Activated effector memory CD4-positive, alpha-beta T cell treated with Interleukin-2 at 50 U/mL for 16 hours (primary cell): ENCODE data around the gene RELT.

ENCODE experiments used
- DNase-seq: peaks from one replicate; pipeline ENCODE4 v3.0.0-alpha.2; 2020

Gene RELT

DNA sequence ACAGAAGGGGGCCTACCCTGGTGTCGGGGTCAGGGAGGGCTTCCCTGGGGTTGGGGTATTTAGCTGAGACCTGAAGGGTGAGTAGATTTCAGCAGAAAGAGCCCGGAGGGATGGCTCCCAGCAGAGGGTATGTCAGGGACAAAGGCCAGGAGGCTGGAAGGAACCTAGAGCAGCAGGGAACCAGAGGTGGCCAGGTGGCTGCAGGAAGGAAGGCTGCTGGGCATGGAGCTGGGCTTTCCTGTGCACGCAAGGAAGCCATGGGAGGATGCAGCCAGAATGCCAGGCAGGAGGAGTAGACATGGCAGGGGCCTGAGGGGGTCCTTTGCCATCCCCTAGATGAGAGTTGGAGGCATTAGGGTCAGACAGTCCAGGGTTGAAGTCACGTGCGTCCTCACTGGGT, 27.4 kb upstream of the RELT start:
- DNase-seq, result no peak

DNA sequence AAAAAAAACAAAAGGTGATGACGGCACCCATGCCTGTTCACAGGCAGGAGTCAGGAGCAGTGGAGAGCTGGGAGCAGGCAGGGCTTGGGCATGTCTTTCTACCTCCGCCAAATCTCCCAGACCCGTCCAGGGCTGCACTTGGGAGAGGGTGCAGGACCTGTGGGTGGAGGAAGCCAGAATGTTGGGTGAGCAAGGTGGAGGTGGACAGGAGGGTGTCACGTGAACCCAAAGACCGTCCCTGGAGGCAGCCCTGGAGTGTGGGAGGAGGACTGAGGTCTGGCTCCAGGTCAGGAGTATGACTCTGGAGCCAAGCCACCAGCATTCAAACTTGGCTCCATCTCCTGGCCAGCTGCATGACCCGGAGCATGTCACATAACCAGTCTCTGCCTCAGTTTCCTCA, 26.6 kb upstream of the RELT start:
- no peak for DNase-seq

DNA sequence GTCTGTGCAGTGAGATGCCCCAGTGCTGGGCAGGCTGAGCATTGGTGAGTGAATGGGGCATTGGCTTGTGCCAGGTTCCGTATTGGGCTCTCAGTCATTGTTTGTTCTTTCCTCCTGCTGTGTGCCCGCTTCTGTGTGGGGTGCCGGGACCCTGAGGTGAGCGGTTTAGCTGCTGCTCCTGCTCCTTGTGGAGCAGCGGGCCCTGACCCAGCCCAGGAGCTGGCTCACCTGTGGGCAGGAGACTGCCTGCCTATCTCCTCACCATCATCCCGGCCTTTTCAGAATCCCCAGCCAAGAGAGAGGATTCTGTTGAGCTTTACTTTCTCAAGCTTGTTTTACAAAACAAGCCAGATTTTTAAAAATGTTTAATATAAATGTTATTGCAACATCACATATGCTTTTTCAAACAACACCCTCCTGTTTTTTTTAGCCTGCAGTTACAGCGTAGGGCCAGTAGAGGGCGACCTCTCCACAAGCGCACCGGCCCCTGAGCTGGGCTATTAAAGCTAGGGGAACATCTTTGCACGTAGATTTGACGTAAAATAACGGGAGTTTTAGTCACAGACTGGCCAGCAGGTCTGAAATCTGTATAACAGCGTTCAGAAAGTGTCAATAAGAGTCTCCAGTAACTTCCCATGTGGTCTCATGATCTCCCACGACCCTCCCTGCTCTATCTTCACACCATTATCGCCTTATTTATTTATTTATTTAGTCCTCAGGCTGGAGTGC, 25.1 kb upstream of the RELT start:
- DNase-seq, result peak; percentile 48

DNA sequence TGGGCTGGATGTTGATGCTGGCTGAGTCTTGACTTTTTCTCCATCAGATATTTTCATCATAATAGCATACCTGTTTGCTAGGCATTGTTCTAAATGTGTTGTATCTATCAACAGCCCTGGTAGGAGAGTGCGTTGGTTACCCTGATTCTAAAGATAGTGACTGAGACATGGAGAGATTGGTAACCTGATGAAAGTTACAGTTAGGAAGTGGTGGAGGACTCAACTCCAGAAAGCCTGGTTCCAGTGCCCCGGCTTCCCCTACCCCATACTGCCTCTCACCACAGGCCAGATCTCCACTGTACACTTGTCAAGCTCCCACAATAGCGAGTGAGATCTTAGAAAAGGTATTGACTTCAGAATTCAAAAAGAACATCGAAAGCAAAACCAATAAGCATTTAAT, 22.8 kb upstream of the RELT start:
- DNase-seq, result no peak

DNA sequence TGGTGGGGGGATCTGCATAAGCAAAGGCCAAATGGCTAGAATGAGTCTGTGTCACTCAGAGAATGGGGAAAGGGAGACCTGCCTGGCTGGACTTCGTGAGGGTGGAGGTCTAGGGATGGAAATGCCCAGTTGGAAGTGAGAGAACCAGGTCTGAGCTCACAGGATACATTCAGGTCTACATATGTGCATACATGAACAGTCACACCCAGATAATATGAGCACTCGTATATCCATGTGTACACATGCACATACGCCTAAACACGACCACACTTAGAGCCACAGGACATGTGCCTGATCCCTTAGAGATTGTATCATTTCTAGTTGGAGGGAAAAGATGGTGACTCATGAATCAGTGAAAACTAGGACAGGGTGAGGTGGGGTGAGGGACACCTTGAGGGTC, 21.1 kb upstream of the RELT start:
- DNase-seq, result no peak

DNA sequence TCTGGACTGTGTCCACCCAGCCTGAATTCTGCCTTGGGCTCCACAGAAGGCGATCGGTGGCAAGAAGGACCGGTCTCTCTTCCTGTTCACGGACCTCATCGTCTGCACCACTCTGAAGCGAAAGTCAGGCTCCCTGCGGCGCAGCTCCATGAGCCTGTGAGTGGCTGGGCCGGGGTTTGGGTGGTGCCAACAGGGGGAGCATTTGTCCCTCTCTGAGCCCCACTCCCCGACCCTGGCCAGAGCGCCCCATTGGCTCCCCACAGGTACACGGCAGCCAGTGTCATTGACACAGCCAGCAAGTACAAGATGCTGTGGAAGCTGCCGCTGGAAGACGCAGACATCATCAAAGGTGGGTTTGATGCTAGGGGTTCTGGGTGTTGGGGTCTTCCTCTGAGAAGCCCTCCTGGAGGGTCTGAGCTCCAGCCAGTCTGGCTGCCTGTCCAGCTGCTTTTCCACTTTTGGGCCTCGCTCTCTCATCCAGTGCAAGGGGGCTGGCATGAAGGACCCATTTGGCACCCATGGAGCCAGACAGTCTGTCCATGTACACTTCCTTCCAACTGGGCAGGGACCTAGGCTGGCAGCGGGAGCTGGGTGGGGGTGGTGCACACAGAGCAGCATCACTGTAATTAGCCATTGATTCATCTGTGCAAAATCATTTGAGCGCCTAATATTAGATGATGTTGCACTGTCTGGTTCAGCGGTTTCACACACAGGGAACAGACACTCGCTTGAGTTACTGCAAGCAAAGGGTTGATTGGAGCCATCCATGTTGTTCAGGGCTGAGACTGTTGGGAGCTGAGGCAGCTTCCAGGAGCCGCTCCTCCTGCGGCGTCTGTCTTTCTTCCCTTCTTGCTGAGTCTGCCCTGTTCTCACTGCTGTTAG, 19.0 kb upstream of the RELT start:
- no peak for DNase-seq

DNA sequence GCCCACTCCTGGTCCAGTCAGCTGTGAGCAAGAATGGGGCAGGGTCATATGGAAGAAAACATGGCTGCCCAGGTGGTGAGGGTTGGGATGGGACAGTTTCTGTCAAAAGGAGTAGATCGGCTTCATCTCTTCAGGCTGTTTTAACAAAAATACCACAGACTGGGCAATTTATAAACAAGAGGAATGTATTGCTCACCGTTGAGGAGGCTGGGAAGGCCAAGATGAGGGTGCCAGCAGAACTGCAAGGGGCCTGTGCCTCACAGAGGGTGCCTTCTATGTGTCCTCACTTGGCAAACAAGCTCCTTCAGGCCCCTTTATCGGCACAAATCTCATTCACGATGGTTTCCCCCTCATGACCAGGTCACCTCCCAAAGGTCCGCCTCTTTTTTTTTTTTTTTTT, 18.1 kb upstream of the RELT start:
- no peak for DNase-seq

DNA sequence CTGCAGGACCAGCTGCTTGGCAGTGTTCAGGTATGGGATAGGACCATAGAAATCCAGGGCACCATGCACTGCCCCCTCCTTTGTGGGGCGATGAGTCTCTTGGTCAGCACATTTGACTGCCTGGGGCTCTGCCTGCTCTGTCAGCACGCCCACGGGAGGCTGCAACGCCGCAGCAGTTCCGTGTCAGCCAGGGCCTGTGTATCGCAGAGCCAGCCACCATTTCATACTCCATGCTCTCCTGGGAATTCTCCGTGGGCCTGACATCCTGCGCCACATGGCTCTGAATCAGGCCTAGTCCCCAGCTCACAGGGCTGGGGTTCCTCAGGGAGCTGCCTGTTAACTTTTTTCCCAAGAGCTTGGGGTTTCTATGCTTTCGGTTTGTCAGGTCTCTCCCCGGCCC, 16.9 kb upstream of the RELT start:
- DNase-seq, result no peak

DNA sequence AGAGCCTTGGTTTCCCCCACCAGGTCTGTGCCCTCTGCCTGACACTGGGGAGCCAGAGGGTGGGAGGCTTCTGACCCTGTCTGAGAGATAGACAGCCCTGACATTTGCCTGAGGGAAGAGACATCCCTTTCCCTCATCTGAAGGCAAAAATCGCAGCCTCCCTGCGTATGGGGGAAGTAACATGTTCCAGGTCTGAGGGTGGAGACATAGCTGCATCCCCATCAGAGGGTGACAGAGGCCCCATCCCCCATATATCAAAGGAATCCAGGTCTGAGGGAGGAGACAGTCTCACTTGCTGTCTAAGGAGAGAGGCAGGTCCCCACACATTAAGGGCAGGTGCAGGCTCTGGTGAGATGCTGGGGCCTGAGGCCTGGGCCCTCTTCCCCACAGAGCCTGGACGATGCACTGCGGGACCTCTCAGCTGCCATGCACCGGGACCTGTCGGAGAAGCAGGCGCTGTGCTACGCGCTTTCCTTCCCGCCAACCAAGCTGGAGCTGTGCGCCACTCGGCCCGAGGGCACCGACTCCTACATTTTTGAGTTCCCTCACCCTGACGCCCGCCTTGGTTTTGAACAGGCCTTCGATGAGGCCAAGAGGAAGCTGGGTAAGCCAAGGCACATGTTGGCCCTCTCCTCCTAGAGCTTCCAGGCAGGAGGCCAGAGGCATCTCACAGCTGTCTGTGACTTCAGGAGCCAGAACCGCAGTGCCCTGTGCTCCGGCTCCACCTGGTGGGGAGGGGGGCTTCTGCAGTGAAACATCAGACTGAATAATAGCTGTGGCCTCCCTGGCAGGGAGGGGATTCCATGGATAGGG, 16.1 kb upstream of the RELT start:
- DNase-seq, result no peak

DNA sequence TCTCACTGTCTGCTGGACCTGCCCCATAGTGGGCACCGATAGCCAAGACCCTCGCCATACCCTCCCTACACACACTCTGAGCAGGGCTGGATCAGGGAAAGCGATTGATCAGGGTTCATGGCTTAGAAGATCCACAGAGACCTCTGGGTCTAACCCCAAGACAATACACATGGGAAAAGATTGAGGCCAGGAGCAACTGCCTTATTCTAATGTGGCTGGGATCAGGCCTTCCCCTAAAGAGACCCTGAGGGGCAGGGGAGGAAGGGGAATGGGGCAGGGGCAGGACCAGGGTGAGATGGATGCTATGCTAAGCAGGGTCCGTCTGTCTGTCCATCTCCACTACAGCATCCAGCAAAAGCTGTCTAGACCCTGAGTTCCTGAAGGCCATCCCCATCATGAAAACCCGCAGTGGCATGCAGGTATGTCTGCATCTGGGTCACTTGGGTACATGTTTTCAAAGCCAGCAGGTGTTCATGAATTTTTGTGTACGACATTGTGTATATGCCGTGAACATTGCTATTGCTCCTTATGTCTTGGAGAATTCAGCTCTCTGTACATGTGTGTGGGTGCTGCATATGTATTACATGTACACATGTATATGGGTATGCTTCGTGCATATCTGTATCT, 15.3 kb upstream of the RELT start:
- DNase-seq, result no peak

DNA sequence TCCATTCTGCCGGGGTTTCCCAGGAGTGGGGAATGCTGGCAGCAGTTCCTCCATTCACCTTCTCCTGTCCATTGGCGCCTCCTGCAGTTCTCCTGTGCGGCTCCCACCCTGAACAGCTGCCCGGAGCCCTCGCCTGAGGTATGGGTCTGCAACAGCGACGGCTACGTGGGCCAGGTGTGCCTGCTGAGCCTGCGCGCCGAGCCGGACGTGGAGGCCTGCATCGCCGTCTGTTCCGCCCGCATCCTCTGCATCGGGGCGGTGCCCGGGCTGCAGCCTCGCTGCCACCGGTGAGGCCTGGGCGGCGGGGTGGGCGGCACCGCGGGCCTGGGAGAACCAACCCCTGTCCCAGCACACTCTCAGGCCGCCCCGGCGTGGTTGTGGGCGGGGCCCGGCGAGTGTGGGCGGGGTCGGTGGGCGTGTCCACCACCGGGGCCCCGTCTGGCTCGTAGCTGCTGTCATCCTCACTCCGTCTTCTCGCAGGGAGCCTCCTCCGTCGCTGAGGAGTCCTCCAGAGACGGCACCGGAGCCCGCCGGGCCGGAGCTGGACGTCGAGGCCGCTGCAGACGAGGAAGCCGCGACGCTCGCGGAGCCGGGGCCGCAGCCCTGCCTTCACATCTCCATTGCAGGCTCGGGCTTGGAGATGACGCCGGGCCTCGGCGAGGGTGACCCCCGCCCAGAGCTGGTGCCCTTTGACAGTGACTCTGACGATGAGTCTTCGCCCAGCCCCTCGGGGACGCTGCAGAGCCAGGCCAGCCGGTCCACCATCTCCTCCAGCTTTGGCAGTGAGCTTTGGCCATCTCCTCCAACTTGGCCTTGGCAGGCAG, 14.0 kb upstream of the RELT start:
- DNase-seq, result no peak

DNA sequence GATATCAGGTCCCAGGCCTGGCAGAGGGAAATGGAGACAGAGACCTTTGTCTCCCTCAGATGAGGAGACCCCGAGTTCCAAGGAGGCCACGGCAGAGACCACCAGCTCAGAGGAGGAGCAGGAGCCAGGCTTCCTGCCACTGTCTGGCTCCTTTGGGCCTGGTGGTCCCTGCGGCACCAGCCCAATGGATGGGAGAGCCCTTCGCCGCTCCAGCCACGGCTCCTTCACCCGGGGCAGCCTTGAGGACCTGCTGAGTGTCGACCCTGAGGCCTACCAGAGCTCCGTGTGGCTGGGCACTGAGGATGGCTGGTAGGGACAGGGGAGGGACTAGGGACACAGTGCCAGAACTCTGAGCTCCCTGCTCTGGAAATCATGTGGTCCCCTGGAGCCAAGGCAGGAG, 13.1 kb upstream of the RELT start:
- DNase-seq, result no peak

DNA sequence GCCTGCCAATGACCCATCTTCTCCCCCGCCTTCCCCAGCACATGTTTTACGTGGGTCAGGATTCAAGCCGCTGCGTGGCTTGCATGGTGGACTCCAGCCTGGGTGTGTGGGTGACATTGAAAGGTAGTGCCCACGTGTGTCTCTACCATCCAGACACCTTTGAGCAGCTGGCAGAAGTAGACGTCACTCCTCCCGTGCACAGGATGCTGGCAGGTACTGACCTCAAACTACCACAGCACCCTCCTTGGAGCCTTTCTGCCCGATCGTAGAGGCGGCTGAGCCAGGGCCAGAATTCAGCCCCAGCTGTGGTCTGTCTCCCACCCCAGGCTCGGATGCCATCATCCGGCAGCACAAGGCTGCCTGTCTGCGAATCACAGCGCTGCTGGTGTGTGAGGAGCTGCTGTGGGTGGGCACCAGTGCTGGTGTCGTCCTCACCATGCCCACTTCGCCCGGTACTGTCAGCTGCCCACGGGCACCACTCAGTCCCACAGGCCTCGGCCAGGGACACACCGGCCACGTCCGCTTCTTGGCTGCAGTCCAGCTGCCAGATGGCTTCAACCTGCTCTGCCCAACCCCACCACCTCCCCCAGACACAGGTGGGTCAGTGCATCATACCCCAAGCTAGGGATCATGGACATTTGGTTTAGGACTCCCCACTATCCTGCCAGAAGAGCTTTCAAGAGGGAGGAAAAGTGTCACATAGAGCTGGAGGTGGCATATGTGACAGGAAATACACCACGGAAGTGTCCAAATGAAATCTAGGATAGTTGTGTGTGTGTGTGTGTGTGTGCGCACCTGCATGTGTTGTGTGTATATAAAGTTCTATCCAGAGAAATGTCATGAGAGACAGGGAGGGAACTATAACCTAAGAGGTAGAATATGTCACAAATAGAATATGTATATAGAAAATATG, 10.6 kb upstream of the RELT start:
- DNase-seq, result no peak

DNA sequence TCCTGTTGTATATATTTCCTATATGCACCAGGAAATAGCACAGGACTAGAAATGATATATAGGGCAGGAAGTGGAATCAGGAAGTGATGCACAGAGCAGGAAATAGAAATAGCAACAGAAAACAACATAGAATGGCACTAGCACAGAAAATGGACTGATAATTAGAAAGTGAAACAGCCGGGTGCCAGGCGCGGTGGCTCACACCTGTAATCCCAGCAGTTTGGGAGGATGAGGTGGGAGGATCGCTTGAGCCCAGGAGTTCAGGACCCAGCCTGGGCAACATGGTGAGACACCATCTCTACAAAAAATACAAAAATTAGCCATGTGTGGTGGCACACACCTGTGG, 10.0 kb upstream of the RELT start:
- DNase-seq, result peak; percentile 13

DNA sequence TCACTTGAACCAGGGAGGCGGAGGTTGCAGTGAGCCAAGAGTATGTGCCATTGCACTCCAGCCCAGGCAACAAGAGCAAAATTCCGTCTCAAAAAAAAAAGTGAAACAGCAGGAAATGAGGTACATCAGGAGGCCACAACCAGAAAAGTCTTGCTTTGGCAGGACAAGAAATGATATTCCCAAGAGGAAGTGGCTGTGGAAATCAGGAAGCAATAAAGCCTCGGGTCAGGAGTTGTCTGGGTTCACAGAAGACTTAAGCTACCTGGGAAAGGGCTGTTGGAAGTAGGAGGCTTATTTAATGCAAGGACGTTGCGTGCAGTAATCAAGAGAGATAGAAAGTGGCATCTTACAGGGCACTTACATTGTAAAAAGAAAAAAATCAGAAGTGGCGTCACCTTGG, 9.2 kb upstream of the RELT start:
- no peak for DNase-seq

DNA sequence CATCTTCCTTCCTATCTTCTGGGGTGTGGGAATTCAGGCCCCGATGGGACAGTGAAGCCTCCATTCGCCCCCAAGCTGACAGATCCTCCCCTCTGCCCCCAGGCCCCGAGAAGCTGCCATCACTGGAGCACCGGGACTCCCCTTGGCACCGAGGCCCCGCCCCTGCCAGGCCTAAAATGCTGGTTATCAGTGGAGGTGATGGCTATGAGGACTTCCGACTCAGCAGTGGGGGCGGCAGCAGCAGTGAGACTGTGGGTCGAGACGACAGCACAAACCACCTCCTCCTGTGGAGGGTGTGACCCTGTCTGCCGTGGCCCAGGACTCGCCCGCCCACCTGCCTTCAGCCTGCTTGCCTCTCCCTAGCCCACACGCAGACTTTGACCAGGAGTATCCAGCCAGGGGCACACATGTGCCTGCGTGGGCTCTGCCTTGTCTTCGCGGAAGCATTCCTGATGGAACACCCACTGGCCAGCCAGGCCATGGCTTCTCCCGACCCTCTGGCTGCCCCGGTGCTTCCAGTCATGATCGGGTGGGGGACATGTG, 8.6 kb upstream of the RELT start:
- DNase-seq, result no peak

DNA sequence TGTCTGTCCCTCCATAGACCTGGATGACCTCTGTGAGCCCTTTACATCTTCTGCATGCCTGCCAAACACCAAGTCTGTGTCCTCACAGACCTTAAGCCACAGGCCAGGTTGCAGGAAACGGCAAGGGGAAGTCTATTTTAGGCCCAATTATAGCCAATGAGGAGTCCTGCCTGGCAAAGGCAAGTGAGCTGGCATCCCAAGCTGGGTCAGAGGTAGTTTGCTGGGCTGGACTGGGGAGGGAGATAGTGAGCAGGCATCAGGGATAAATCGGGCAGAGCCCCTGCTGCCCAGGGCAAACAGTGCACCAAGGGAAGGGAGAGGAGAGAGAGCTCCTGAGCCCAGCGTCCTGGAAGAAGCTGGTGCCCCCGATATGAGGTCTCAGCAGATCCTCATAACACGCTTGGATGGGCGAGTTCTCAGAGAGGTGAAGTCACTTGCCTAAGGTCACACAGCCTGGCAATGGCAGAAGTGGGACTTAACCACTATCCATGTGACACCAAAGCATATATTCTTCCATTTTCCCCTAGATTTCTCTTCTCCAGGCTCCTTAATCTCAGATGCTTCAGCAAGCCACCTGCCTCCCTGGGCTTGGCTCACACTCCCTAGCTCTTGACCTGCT, 3.7 kb upstream of the RELT start:
- no peak for DNase-seq

DNA sequence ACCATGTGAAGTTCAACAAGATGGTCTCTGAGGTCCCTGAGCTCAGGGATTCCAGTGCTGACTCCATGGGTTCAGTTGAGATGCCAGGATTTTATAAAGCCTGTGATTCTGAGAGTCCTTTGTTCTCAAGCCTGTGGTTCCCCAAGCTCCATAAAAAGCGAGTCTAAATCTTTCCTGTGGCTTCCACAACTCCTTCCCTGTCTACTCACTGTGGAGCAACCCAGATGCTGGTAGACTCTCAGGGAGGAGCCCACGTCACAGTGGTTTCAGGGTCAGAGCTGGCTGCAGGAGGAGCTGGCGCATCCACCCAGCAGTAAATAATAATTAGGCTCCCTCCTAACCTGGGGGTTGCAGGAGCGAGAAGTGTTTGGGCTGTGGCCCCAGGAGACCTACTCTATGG, 2.0 kb upstream of the RELT start:
- DNase-seq, result no peak

DNA sequence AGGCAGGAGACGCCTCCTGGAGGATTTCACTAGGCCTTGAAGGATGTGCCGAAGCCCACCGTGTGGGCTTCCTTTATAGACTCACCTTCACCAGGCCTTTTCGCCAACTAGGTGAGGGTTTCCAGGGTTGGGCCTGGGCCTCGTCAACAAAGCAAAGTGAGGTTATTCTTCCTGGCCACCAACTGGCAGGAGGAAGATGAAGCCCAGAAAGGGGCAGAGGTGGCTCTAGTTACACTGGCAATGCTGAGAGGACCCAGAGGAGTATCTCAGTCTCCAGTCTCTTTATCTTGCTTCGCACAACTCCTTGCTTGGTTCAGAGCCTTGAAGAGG, 404 bp upstream of the RELT start:
- DNase-seq, result no peak

DNA sequence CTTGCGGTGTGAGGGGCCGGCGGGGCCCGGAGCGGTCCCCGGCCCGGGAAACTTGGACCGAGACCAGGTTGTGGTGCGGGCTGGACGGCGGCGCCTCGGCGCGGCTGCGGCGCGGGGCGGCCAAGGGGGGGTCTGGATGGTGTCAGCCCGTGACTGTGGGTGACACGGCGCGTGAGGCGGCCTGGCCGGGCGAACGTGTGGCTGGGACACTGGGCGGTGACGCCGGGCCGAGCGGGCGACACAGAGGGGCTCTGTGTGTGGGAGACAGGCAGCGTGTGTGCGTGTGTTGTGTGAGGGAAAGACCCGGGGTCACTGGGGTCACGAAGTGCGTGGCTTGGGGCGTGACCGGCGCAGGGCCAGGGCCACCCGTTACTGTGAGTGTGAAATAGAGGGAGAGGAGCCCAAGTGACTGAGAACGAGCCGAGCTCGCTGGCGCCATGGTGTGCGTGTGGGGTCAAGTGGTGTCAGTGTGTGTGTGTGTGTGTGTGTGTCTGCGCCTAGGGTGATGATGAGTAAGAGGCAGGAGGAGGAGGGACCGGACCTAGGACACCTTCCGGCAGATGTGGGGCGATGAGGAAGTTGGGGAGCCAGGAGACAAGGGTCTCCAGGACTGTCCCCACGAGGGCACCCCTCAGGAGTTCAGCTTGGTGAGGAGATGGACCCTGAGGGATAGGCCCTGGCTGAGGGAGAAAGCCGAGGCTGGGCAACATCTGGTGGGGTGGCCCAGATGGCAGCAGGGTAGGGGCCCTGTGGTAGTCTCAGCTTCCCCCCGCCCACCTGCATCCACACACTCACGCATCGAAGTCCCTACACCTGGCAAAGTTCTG, 817 bp downstream of the RELT start:
- DNase-seq, result peak; percentile 42
